Stimulated activated CD4-positive, alpha-beta T cell treated with anti-CD3 and anti-CD28 coated beads, TNF-alpha, amount 100 ng/mL, for 4 hours (primary cell): ENCODE data around the gene PRR14L.
"Not testable (repeated sequence)": the region's sequence is repeated elsewhere in the genome, so short reads cannot be mapped to it uniquely, and the experiment has no call there.

ENCODE experiments used
- DNase-seq, 3 experiments: peaks; one replicate each; pipeline ENCODE4 v3.0.0-alpha.2; 2020; ENCODE audit warnings: low read depth in 3 of 3

PRR14L gene

GRCh38 chr22:31740314-31740713, 9.6 kb downstream of the PRR14L start:
- not testable (repeated sequence) for DNase-seq

- DNase-seq = no peak
Observed at GRCh38 chr22:31739795-31740201, 10.1 kb downstream of the PRR14L start.

GRCh38 chr22:31738566-31738965, 11.4 kb downstream of the PRR14L start:
- DNase-seq = no peak

GRCh38 chr22:31737932-31738331, 12.0 kb downstream of the PRR14L start:
- no peak for DNase-seq

GRCh38 chr22:31736458-31736857, 13.5 kb downstream of the PRR14L start:
- DNase-seq = no peak

GRCh38 chr22:31734512-31734911, 15.4 kb downstream of the PRR14L start:
- no peak for DNase-seq

- DNase-seq = no peak
Observed at GRCh38 chr22:31733580-31734079, 16.3 kb downstream of the PRR14L start.

GRCh38 chr22:31732089-31732829, 17.7 kb downstream of the PRR14L start:
- no peak for DNase-seq

- DNase-seq = no peak
Observed at GRCh38 chr22:31730344-31730711, 19.6 kb downstream of the PRR14L start.

GRCh38 chr22:31728857-31729256, 21.1 kb downstream of the PRR14L start:
- no peak for DNase-seq

- no peak for DNase-seq
Observed at GRCh38 chr22:31726692-31727091, 23.2 kb downstream of the PRR14L start.

GRCh38 chr22:31723723-31724122, 26.2 kb downstream of the PRR14L start:
- no peak for DNase-seq

GRCh38 chr22:31719850-31720471, 30.0 kb downstream of the PRR14L start:
- no peak for DNase-seq

- DNase-seq = no peak
Observed at GRCh38 chr22:31715147-31715778, 34.7 kb downstream of the PRR14L start.

- DNase-seq = not testable (repeated sequence)
Observed at GRCh38 chr22:31711226-31711625, 38.7 kb downstream of the PRR14L start.

GRCh38 chr22:31707519-31707918, 42.4 kb downstream of the PRR14L start:
- DNase-seq = no peak

- DNase-seq = no peak
Observed at GRCh38 chr22:31695423-31695822, 54.5 kb downstream of the PRR14L start.

- not testable (repeated sequence) for DNase-seq
Observed at GRCh38 chr22:31694046-31694445, 55.9 kb downstream of the PRR14L start.

- no peak for DNase-seq
Observed at GRCh38 chr22:31692186-31692886, 57.6 kb downstream of the PRR14L start.

GRCh38 chr22:31691408-31691807, 58.5 kb downstream of the PRR14L start:
- no peak for DNase-seq

- DNase-seq = no peak
Observed at GRCh38 chr22:31683181-31684105, 66.5 kb downstream of the PRR14L start.
